Fibroblast of mammary gland (primary cell): Measurements from ENCODE around the gene ADAMTS7.

Experiments used
- DNase-seq: peaks from one replicate; pipeline ENCODE4 v3.0.0-alpha.2; 2010; ENCODE audit warnings: low read depth
- H3K4me3 ChIP-seq: 2 replicates; pipeline ENCODE4 v1.5.1; 2011; ENCODE audit warnings: low read depth, mild to moderate bottlenecking, low read length, moderate library complexity; ENCODE audit not compliant: control insufficient read depth
- CTCF ChIP-seq: conservative IDR thresholded peaks from 2 replicates; pipeline ENCODE4 v1.5.1; 2011; ENCODE audit warnings: low read depth, low read length, inconsistent platforms; ENCODE audit not compliant: control insufficient read depth, insufficient read depth

ADAMTS7 gene

DNA sequence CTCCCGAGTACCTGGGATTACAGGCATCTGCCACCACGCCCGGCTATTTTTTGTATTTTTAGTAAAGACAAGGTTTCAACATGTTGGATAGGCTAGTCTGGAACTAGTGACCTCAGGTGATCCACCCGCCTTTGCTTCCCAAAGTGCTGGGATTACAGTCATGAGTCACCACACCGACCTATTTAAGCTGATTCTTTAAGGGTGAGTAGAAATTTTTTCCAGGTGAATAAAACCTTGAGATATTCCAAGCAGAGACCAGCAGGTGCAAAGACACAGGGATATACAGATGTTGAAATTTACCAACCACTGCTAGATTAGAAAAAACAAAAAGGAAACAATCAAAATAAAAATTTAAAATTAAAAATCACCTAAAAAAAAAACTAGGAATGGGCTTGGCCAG, 95.8 kb downstream of the ADAMTS7 start:
- TF ChIP-seq CTCF = no peak
- H3K4me3 ChIP-seq = no peak overlapping the region
- peak; percentile 32 for DNase-seq

- no peak for TF ChIP-seq CTCF
- DNase-seq = peak; percentile 47
- no peak overlapping the region for H3K4me3 ChIP-seq
These were observed 96.4 kb downstream of the ADAMTS7 start for GRCh38 chr15:78714890-78715289.

- H3K4me3 ChIP-seq = no peak overlapping the region
- DNase-seq = no peak
- no peak for TF ChIP-seq CTCF
These were observed 98.3 kb downstream of the ADAMTS7 start for GRCh38 chr15:78712797-78713515.

DNA sequence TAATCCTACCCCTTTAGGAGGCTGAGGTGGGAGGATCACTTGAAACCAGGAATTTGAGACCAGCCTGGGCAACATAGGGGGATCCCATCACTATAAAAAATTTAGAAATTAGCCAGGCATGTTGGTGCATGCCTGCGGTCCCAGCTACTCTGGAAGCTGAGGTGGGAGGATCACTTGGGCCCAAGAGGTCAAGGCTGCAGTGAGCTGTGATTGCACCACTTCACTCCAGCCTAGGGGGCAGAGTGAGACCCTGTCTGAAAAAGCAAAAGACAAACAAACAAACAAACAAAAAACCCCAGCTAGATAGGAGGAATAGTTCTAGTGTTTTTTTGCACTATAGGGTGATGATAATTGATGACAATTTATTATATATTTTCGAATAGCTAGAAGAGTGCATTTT, 99.6 kb downstream of the ADAMTS7 start:
- DNase-seq = no peak
- no peak overlapping the region for H3K4me3 ChIP-seq
- no peak for TF ChIP-seq CTCF

- peak; percentile 81 for TF ChIP-seq CTCF
- DNase-seq = peak; percentile 26
- no peak overlapping the region for H3K4me3 ChIP-seq
These were observed 101.9 kb downstream of the ADAMTS7 start for GRCh38 chr15:78709263-78709882.
